Right forelimb (tissue), 1 donor: Measurements from ENCODE around the gene KCTD5.

Experiments
- DNase-seq: peaks from one replicate; pipeline ENCODE4 v3.0.0-alpha.2; 2018

Gene KCTD5

GRCh38 chr16:2752850-2753732 is 70.8 kb downstream of the KCTD5 start:
- DNase-seq, result peak; percentile 94

- no peak for DNase-seq
Measured at GRCh38 chr16:2753733-2754020, 71.4 kb downstream of the KCTD5 start.

- no peak for DNase-seq
Measured at GRCh38 chr16:2755158-2755557, 72.8 kb downstream of the KCTD5 start.

GRCh38 chr16:2756288-2757015 is 74.1 kb downstream of the KCTD5 start:
- no peak for DNase-seq

- no peak for DNase-seq
Measured at GRCh38 chr16:2757344-2757743, 75.0 kb downstream of the KCTD5 start.
